HL-60 (cell line): ENCODE data around the gene EPB42.
"Not testable (repeated sequence)": the region's sequence is repeated elsewhere in the genome, so short reads cannot be mapped to it uniquely, and the experiment has no call there.

Source experiments
- DNase-seq, 2 experiments: peaks; one replicate each; pipeline ENCODE4 v3.0.0-alpha.2; 2010 to 2020; ENCODE audit warnings: low read depth in 1 of 2, low spot score in 1 of 2
- H3K27ac ChIP-seq: fragments of 250-450 bp; sonication (Bioruptor Pico); replicated peaks from 2 replicates; pipeline ENCODE4 v1.5.1; 2020; ENCODE audit warnings: mild to moderate bottlenecking, moderate library complexity
- H3K27me3 ChIP-seq: fragments of 250-450 bp; sonication (Bioruptor Pico); 2 replicates; pipeline ENCODE4 v1.5.1; 2021; ENCODE audit warnings: mild to moderate bottlenecking, moderate library complexity; ENCODE audit not compliant: insufficient read depth, poor library complexity, severe bottlenecking
- H3K4me3 ChIP-seq: replicated peaks from 2 replicates; pipeline ENCODE4 v1.5.1; 2011; ENCODE audit warnings: mild to moderate bottlenecking, control low read depth, low read length; ENCODE audit not compliant: insufficient read depth
- CTCF ChIP-seq: IDR thresholded peaks from one replicate; pipeline ENCODE4 v1.5.1; 2011; ENCODE audit warnings: low read length, control low read depth, inconsistent platforms; ENCODE audit not compliant: insufficient read depth
- GABPA ChIP-seq: IDR thresholded peaks from 2 replicates; pipeline ENCODE4 v1.6.1; 2012; ENCODE audit warnings: low read depth
- POLR2AphosphoS5 ChIP-seq: IDR thresholded peaks from 2 replicates; pipeline ENCODE4 v1.6.1; 2012; ENCODE audit warnings: low read depth
- SPI1 ChIP-seq: IDR thresholded peaks from 2 replicates; pipeline ENCODE4 v1.6.1; 2012; ENCODE audit warnings: low read depth, mild to moderate bottlenecking, borderline replicate concordance
- TF ChIP-seq, protein P1 (sequence below): IDR thresholded peaks from 2 replicates; pipeline ENCODE4 v1.6.1; 2012; ENCODE audit warnings: low read depth; ENCODE audit not compliant: insufficient replicate concordance

EPB42 gene

DNA sequence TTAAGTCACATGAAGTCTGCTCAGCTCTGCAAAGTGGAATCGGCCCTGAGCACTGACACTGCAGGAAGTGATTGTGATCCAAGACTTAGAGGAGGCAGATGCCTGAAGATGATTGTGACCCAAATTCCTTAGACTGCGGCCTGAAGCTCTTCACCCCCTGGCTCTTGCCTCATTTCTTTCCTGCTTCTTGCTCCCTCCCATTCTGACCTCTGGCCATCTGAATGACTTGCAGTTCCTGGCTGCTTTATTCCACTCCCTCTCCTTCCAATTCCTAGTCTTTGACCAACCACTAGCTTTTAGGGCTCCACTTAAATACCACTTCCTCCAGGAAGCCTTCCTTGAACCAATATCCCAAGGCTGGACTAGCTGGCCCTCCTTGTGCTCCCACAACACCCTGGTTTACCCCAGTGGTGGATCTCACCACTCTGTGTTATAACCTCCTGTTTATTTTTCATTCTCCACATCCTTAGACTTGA is 9.9 kb upstream of the EPB42 start:
- TF ChIP-seq, protein P1, sequence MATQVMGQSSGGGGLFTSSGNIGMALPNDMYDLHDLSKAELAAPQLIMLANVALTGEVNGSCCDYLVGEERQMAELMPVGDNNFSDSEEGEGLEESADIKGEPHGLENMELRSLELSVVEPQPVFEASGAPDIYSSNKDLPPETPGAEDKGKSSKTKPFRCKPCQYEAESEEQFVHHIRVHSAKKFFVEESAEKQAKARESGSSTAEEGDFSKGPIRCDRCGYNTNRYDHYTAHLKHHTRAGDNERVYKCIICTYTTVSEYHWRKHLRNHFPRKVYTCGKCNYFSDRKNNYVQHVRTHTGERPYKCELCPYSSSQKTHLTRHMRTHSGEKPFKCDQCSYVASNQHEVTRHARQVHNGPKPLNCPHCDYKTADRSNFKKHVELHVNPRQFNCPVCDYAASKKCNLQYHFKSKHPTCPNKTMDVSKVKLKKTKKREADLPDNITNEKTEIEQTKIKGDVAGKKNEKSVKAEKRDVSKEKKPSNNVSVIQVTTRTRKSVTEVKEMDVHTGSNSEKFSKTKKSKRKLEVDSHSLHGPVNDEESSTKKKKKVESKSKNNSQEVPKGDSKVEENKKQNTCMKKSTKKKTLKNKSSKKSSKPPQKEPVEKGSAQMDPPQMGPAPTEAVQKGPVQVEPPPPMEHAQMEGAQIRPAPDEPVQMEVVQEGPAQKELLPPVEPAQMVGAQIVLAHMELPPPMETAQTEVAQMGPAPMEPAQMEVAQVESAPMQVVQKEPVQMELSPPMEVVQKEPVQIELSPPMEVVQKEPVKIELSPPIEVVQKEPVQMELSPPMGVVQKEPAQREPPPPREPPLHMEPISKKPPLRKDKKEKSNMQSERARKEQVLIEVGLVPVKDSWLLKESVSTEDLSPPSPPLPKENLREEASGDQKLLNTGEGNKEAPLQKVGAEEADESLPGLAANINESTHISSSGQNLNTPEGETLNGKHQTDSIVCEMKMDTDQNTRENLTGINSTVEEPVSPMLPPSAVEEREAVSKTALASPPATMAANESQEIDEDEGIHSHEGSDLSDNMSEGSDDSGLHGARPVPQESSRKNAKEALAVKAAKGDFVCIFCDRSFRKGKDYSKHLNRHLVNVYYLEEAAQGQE: no peak
- no peak for TF ChIP-seq CTCF
- TF ChIP-seq GABPA: no peak
- no peak for TF ChIP-seq POLR2AphosphoS5
- TF ChIP-seq SPI1: no peak
- no peaks in the 10 kb centered on the region for H3K27me3 ChIP-seq
- H3K4me3 ChIP-seq: no peak overlapping the region
- no peak for DNase-seq
- H3K27ac ChIP-seq: no peak overlapping the region

DNA sequence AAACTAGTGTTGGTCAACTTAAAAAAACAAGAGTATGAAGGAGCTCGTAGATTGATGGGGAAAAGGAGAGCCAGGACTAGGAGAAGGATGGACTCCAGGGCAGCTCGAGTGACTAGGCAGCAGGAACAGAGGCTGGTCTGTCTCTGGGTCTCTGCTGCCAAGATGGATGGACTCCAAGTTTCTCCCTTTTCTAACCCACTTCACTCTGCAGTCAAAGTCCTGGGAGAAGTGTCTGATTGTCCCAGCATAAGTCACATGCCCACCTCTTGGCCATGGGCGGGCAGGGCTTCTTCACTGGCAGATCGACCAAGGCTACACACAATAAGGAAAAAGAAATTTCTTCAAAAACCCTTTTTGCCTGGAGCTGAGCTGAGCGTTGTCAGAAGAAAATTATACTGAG is 9.2 kb upstream of the EPB42 start:
- H3K27me3 ChIP-seq: no peaks in the 10 kb centered on the region
- H3K4me3 ChIP-seq: no peak overlapping the region
- no peak for TF ChIP-seq SPI1
- TF ChIP-seq POLR2AphosphoS5: no peak
- TF ChIP-seq CTCF: no peak
- TF ChIP-seq GABPA: no peak
- TF ChIP-seq, protein P1: no peak
- no peak overlapping the region for H3K27ac ChIP-seq
- no peak for DNase-seq

GRCh38 chr15:43226436-43227305 is 5.9 kb upstream of the EPB42 start:
- TF ChIP-seq GABPA (no peak), SPI1 (no peak), CTCF (no peak), POLR2AphosphoS5 (no peak)
- TF ChIP-seq, protein P1: no peak
- no peak overlapping the region for H3K4me3 ChIP-seq
- no peak overlapping the region for H3K27ac ChIP-seq
- no peaks in the 10 kb centered on the region for H3K27me3 ChIP-seq
- DNase-seq: no peak

GRCh38 chr15:43225950-43226255 is 5.1 kb upstream of the EPB42 start:
- not testable (repeated sequence) for DNase-seq, H3K4me3 ChIP-seq, H3K27me3 ChIP-seq, H3K27ac ChIP-seq
